HG02938 (cell line): ENCODE results near the gene PARD6G.
A peak's percentile ranks its signal among the peaks of the same experiment; 100 is the strongest.

ENCODE experiments used
- ATAC-seq: cut with Tn5 transposase; IDR thresholded peaks from one replicate; pipeline ENCODE4 v1.9.1; 2021; ENCODE audit warnings: mild to moderate bottlenecking, moderate library complexity; ENCODE audit not compliant: unreplicated experiment

PARD6G gene

GRCh38 chr18:80218341-80219227 is 28.7 kb downstream of the PARD6G start:
- ATAC-seq: no peak

- ATAC-seq: no peak
Observed at GRCh38 chr18:80213182-80213581, 34.1 kb downstream of the PARD6G start.

- peak; percentile 74 for ATAC-seq
Observed at GRCh38 chr18:80210312-80211083, 36.8 kb downstream of the PARD6G start.

- no peak for ATAC-seq
Observed at GRCh38 chr18:80208620-80209019, 38.7 kb downstream of the PARD6G start.

GRCh38 chr18:80205294-80205693 is 42.0 kb downstream of the PARD6G start:
- no peak for ATAC-seq

GRCh38 chr18:80204142-80204541 is 43.2 kb downstream of the PARD6G start:
- no peak for ATAC-seq

GRCh38 chr18:80203249-80203648 is 44.1 kb downstream of the PARD6G start:
- no peak for ATAC-seq

- ATAC-seq: peak; percentile 93
Observed at GRCh38 chr18:80202264-80202998, 44.9 kb downstream of the PARD6G start.

- ATAC-seq: peak; percentile 3
Observed at GRCh38 chr18:80201739-80202138, 45.6 kb downstream of the PARD6G start.

- ATAC-seq: no peak
Observed at GRCh38 chr18:80200932-80201672, 46.2 kb downstream of the PARD6G start.

GRCh38 chr18:80200171-80200931 is 47.0 kb downstream of the PARD6G start:
- no peak for ATAC-seq

- no peak for ATAC-seq
Observed at GRCh38 chr18:80198994-80199748, 48.1 kb downstream of the PARD6G start.

GRCh38 chr18:80198391-80198790 is 48.9 kb downstream of the PARD6G start:
- no peak for ATAC-seq

- ATAC-seq: no peak
Observed at GRCh38 chr18:80197528-80197927, 49.8 kb downstream of the PARD6G start.

GRCh38 chr18:80196528-80197320 is 50.6 kb downstream of the PARD6G start:
- ATAC-seq: no peak

- peak; percentile 80 for ATAC-seq
Observed at GRCh38 chr18:80194874-80195570, 52.3 kb downstream of the PARD6G start.

GRCh38 chr18:80193701-80194100 is 53.6 kb downstream of the PARD6G start:
- no peak for ATAC-seq
